Stimulated activated CD8-positive, alpha-beta memory T cell treated with anti-CD3 and anti-CD28 coated beads, Interleukin-15, amount 100 ng/mL, for 48 hours (primary cell): Measurements from ENCODE around the gene RRAGA.
"Not testable (repeated sequence)": the region's sequence is repeated elsewhere in the genome, so short reads cannot be mapped to it uniquely, and the experiment has no call there.

Experiments
- DNase-seq, 2 donors: peaks; one replicate each; pipeline ENCODE4 v3.0.0-alpha.2; 2020; ENCODE audit warnings: low read depth in 2 of 2

The RRAGA gene

GRCh38 chr9:19048966-19049916 lies at the start of gene RRAGA:
TSS of gene RRAGA (plus strand) at chr9:19049427. CDS start at chr9:19049660, 233 bp downstream.
- peak; percentile 88 to 90 for DNase-seq

GRCh38 chr9:19000133-19000532 lies 49.1 kb upstream of the RRAGA start:
- DNase-seq = no peak

- no peak for DNase-seq
Measured at GRCh38 chr9:19009391-19009965, 39.7 kb upstream of the RRAGA start.

GRCh38 chr9:19018201-19018600 lies 31.0 kb upstream of the RRAGA start:
- no peak for DNase-seq

- no peak for DNase-seq
Measured at GRCh38 chr9:19020886-19021455, 28.3 kb upstream of the RRAGA start.

GRCh38 chr9:19021649-19022048 lies 27.6 kb upstream of the RRAGA start:
- not testable (repeated sequence) for DNase-seq

- no peak for DNase-seq
Measured at GRCh38 chr9:19022206-19022605, 27.0 kb upstream of the RRAGA start.

- no peak for DNase-seq
Measured at GRCh38 chr9:19023078-19023477, 26.1 kb upstream of the RRAGA start.

GRCh38 chr9:19026375-19026774 lies 22.9 kb upstream of the RRAGA start:
- DNase-seq = no peak

GRCh38 chr9:19027825-19028224 lies 21.4 kb upstream of the RRAGA start:
- DNase-seq = no peak

GRCh38 chr9:19028835-19029451 lies 20.3 kb upstream of the RRAGA start:
- DNase-seq = no peak

- no peak for DNase-seq
Measured at GRCh38 chr9:19030899-19031298, 18.3 kb upstream of the RRAGA start.

GRCh38 chr9:19032406-19032805 lies 16.8 kb upstream of the RRAGA start:
- no peak for DNase-seq

GRCh38 chr9:19033015-19033414 lies 16.2 kb upstream of the RRAGA start, which contains the start of gene SAXO1:
TSS of gene SAXO1 (minus strand) at chr9:19033209. CDS start at chr9:19032908, 301 bp downstream.
- DNase-seq = no peak

- DNase-seq = no peak
Measured at GRCh38 chr9:19036611-19037010, 12.6 kb upstream of the RRAGA start.

GRCh38 chr9:19049917-19050636 lies 850 bp downstream of the RRAGA start:
- no peak for DNase-seq

GRCh38 chr9:19050637-19051591 lies 1.7 kb downstream of the RRAGA start:
- DNase-seq = no peak

GRCh38 chr9:19057033-19057432 lies 7.8 kb downstream of the RRAGA start:
- no peak for DNase-seq

- no peak for DNase-seq
Measured at GRCh38 chr9:19074229-19074628, 25.0 kb downstream of the RRAGA start.

GRCh38 chr9:19074836-19075235 lies 25.6 kb downstream of the RRAGA start:
- DNase-seq = no peak
